Transverse colon (tissue), 4 donors: ENCODE measurements around the gene SET.

ENCODE experiments used
- EP300 ChIP-seq: sonication (generic); formaldehyde crosslinking; IDR thresholded peaks from one replicate; pipeline ENCODE4 v1.6.1; 2017; ENCODE audit warnings: antibody characterized with exemption, low read depth
- POLR2A ChIP-seq: fragments of 450-650 bp; IDR thresholded peaks from one replicate; pipeline ENCODE4 v1.6.1; 2016; ENCODE audit warnings: antibody characterized with exemption, mild to moderate bottlenecking, moderate library complexity
- POLR2AphosphoS5 ChIP-seq, 3 donors: sonication (generic); formaldehyde crosslinking; IDR thresholded peaks; one replicate each; pipeline ENCODE4 v1.6.1; 2016; ENCODE audit warnings: antibody characterized with exemption in 3 of 3
- TF ChIP-seq, protein P1 (sequence below), 5 experiments: fragments of 200-600 bp in 3 of 5; fragments of 450-650 bp in 2 of 5; sonication (generic) in 3 of 5; IDR thresholded peaks; 1 replicate in 2 of 5; 2 replicates in 3 of 5; pipeline ENCODE4 v1.5.1; 2016 to 2017; ENCODE audit warnings: antibody characterized with exemption in 5 of 5, inconsistent platforms in 3 of 5, mild to moderate bottlenecking in 2 of 5, moderate library complexity in 1 of 5

DNA sequence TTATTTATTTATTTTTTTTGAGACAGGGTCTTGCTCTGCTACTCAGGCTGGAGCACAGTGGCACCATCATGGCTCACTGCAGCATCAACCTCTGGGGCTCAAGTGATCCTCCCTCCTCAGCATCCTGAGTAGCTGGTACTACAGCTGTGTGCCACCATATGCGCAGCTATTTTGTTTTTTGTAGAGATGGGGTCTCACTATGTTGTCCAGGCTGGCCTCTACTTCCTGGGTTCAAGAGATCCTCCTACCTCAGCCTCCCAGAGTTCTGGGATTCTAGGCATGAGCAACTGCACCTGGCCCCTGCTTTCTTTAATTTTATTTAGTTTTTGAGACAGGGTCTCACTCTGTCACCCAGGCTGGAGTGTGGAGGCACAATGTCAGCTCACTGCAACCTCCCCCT is 54.4 kb downstream of the SET start:
- TF ChIP-seq, protein P1, sequence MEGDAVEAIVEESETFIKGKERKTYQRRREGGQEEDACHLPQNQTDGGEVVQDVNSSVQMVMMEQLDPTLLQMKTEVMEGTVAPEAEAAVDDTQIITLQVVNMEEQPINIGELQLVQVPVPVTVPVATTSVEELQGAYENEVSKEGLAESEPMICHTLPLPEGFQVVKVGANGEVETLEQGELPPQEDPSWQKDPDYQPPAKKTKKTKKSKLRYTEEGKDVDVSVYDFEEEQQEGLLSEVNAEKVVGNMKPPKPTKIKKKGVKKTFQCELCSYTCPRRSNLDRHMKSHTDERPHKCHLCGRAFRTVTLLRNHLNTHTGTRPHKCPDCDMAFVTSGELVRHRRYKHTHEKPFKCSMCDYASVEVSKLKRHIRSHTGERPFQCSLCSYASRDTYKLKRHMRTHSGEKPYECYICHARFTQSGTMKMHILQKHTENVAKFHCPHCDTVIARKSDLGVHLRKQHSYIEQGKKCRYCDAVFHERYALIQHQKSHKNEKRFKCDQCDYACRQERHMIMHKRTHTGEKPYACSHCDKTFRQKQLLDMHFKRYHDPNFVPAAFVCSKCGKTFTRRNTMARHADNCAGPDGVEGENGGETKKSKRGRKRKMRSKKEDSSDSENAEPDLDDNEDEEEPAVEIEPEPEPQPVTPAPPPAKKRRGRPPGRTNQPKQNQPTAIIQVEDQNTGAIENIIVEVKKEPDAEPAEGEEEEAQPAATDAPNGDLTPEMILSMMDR (IDR thresholded peaks at IDR 0.05) = no peak
- TF ChIP-seq POLR2AphosphoS5 (IDR thresholded peaks at IDR 0.05) (no peak), POLR2A (no peak), EP300 (no peak)
